KMS-11 (cell line): ENCODE measurements around the gene MPZL1.

ENCODE experiments used
- H2AFZ ChIP-seq: fragments of 200-600 bp; sonication (generic); 2 replicates; pipeline ENCODE4 v1.6.1; 2016; ENCODE audit warnings: antibody characterized with exemption, mixed run types, low read depth
- H3K27ac ChIP-seq: fragments of 200-600 bp; sonication (generic); 2 replicates; pipeline ENCODE4 v1.6.1; 2016; ENCODE audit warnings: mild to moderate bottlenecking, mixed run types
- H3K27me3 ChIP-seq: fragments of 200-600 bp; sonication (generic); 2 replicates; pipeline ENCODE4 v1.6.1; 2017; ENCODE audit warnings: mild to moderate bottlenecking, low read depth, mixed run types, moderate library complexity; ENCODE audit not compliant: insufficient read depth
- H3K36me3 ChIP-seq: fragments of 200-600 bp; sonication (generic); 2 replicates; pipeline ENCODE4 v1.6.1; 2017; ENCODE audit warnings: mild to moderate bottlenecking, mixed run types; ENCODE audit not compliant: insufficient read depth
- H3K4me1 ChIP-seq: fragments of 200-600 bp; sonication (generic); 2 replicates; pipeline ENCODE4 v1.6.1; 2016; ENCODE audit warnings: mild to moderate bottlenecking, low read depth, mixed run types; ENCODE audit not compliant: poor library complexity, severe bottlenecking
- H3K4me2 ChIP-seq: fragments of 200-600 bp; sonication (generic); 2 replicates; pipeline ENCODE4 v1.7.0; 2016; ENCODE audit warnings: mild to moderate bottlenecking, mixed run types
- H3K4me3 ChIP-seq: fragments of 200-600 bp; sonication (generic); IDR thresholded peaks from 2 replicates; pipeline ENCODE4 v1.6.1; 2017; ENCODE audit warnings: low read depth, low read length, mixed read lengths; ENCODE audit not compliant: insufficient read depth
- H3K79me2 ChIP-seq: fragments of 200-600 bp; sonication (generic); 2 replicates; pipeline ENCODE4 v1.6.1; 2016; ENCODE audit warnings: low read depth, mixed run types; ENCODE audit not compliant: insufficient read depth
- H3K9ac ChIP-seq: fragments of 200-600 bp; sonication (generic); 2 replicates; pipeline ENCODE4 v1.6.1; 2016; ENCODE audit warnings: mild to moderate bottlenecking, mixed run types
- H4K20me1 ChIP-seq: fragments of 200-600 bp; sonication (generic); 2 replicates; pipeline ENCODE4 v1.6.1; 2016; ENCODE audit warnings: mild to moderate bottlenecking, mixed run types; ENCODE audit not compliant: insufficient read depth
- CTCF ChIP-seq: fragments of 200-600 bp; sonication (generic); conservative IDR thresholded peaks from 2 replicates; pipeline ENCODE4 v1.6.1; 2017; ENCODE audit warnings: low read depth, mild to moderate bottlenecking, antibody characterized with exemption, low read length, moderate library complexity, mixed read lengths

Gene MPZL1

GRCh38 chr1:167820684-167821355 is 99.0 kb downstream of the MPZL1 start:
- Histone ChIP-seq H4K20me1 (no peaks in the 10 kb centered on the region), H3K4me3 (no peak overlapping the region), H3K9ac (no peak overlapping the region), H3K27me3 (no peaks in the 10 kb centered on the region), H3K79me2 (no peaks in the 10 kb centered on the region), H3K27ac (no peak overlapping the region), H3K4me2 (no peak overlapping the region), H3K4me1 (peaks cover 9% of the 10 kb centered on the region), H3K36me3 (no peaks in the 10 kb centered on the region), H2AFZ (0 out of 2 replicates have a peak overlapping the region, but pooled peaks have one; percentile 78)
- no peak for TF ChIP-seq CTCF

GRCh38 chr1:167821356-167821685 is 99.5 kb downstream of the MPZL1 start:
- no peak overlapping the region for H3K4me3 ChIP-seq
- no peaks in the 10 kb centered on the region for H4K20me1 ChIP-seq
- H3K27ac ChIP-seq: no peak overlapping the region
- H2AFZ ChIP-seq: no peak overlapping the region
- H3K27me3 ChIP-seq: no peaks in the 10 kb centered on the region
- peaks cover 14% of the 10 kb centered on the region for H3K4me1 ChIP-seq
- no peak overlapping the region for H3K4me2 ChIP-seq
- no peak for TF ChIP-seq CTCF
- no peak overlapping the region for H3K9ac ChIP-seq
- H3K36me3 ChIP-seq: no peaks in the 10 kb centered on the region
- H3K79me2 ChIP-seq: no peaks in the 10 kb centered on the region

GRCh38 chr1:167821969-167822685 is 100.3 kb downstream of the MPZL1 start:
- Histone ChIP-seq H3K4me3 (no peak overlapping the region), H3K27me3 (no peaks in the 10 kb centered on the region), H3K4me2 (no peak overlapping the region), H3K4me1 (peaks cover 16% of the 10 kb centered on the region), H4K20me1 (no peaks in the 10 kb centered on the region), H2AFZ (no peak overlapping the region), H3K79me2 (no peaks in the 10 kb centered on the region), H3K27ac (no peak overlapping the region), H3K9ac (no peak overlapping the region), H3K36me3 (no peaks in the 10 kb centered on the region)
- TF ChIP-seq CTCF: no peak

- Histone ChIP-seq H3K36me3 (no peaks in the 10 kb centered on the region), H2AFZ (no peak overlapping the region), H3K9ac (no peak overlapping the region), H3K4me3 (no peak overlapping the region), H4K20me1 (no peaks in the 10 kb centered on the region), H3K4me1 (peaks cover 16% of the 10 kb centered on the region), H3K4me2 (no peak overlapping the region), H3K27ac (no peak overlapping the region), H3K27me3 (no peaks in the 10 kb centered on the region), H3K79me2 (no peaks in the 10 kb centered on the region)
- no peak for TF ChIP-seq CTCF
Measured at GRCh38 chr1:167824163-167824794, 102.5 kb downstream of the MPZL1 start.
